ENCODE results near the gene SLC22A1. TPM values are rescaled to one million over a fixed set of nuclear protein-coding genes. Genes with fewer than 3 reads are reported as not detected.

SLC22A1 gene
- total and polyA plus RNA-seq, 2 of the 13 experiments (the other 11 are each of a cell fraction or from before 2014, with no cell fraction given) = 0.80 to 0.87 TPM

GRCh38 chr6:160137989-160138835, 16.6 kb downstream of the SLC22A1 start (continued):
- TF ChIP-seq HNF4A (CRISPR knock-in tag; IDR thresholded peaks at IDR 0.05) (peak; percentile 31; the same call in 1 of the 2 replicates), ZNF18 (CRISPR knock-in tag; IDR thresholded peaks at IDR 0.05; ENCODE audit: insufficient replicate concordance) (no peak), ZSCAN25 (CRISPR knock-in tag; IDR thresholded peaks at IDR 0.05) (no peak), ATF3 (CRISPR knock-in tag; IDR thresholded peaks at IDR 0.05) (no peak), ZNF20 (CRISPR knock-in tag; IDR thresholded peaks at IDR 0.05) (no peak), ZBTB7B (CRISPR knock-in tag; IDR thresholded peaks at IDR 0.05) (no peak), GPBP1L1 (CRISPR knock-in tag; IDR thresholded peaks at IDR 0.05) (no peak), KLF9 (CRISPR knock-in tag; IDR thresholded peaks at IDR 0.05; ENCODE audit: low read depth) (peak; percentile 29; the same call in 1 of the 2 replicates), YEATS4 (CRISPR knock-in tag; IDR thresholded peaks at IDR 0.05; ENCODE audit: borderline replicate concordance) (no peak), CENPX (CRISPR knock-in tag; IDR thresholded peaks at IDR 0.05) (no peak), ZNF614 (CRISPR knock-in tag; IDR thresholded peaks at IDR 0.05; ENCODE audit: borderline replicate concordance) (no peak), HNRNPK (IDR thresholded peaks at IDR 0.05; ENCODE audit: low read depth, low read length, poor library complexity, severe bottlenecking) (no peak), TGIF2 (CRISPR knock-in tag; IDR thresholded peaks at IDR 0.05) (no peak), SETDB1 (CRISPR knock-in tag; IDR thresholded peaks at IDR 0.05; ENCODE audit: borderline replicate concordance) (no peak), ZNF569 (CRISPR knock-in tag; IDR thresholded peaks at IDR 0.05; ENCODE audit: borderline replicate concordance) (no peak), KIAA2018 (CRISPR knock-in tag; IDR thresholded peaks at IDR 0.05; ENCODE audit: borderline replicate concordance) (0 out of 2 replicates have a peak, but pooled peaks have one; percentile 84), JUND (CRISPR knock-in tag; IDR thresholded peaks at IDR 0.05) (no peak)

All from HepG2 (cell line).